HepG2 (cell line): ENCODE measurements around the gene UST.

Experiments
- MAX ChIP-seq: IDR thresholded peaks from 2 replicates; pipeline ENCODE4 v1.6.1; 2012; ENCODE audit warnings: inconsistent platforms
- SUZ12 ChIP-seq: fragments of 150-350 bp; IDR thresholded peaks from 2 replicates; pipeline ENCODE4 v1.6.1; 2014; ENCODE audit warnings: low read depth, low read length

GRCh38 chr6:149007846-149008245 is 261.0 kb downstream of the UST start:
- no peak for TF ChIP-seq MAX
- TF ChIP-seq SUZ12: no peak
